SU-DHL-6 (cell line): ENCODE data around the gene HRC.

ENCODE experiments used
- CTCF ChIP-seq: fragments of 200-600 bp; sonication (generic); IDR thresholded peaks from one replicate; pipeline ENCODE4 v1.5.1; 2017; ENCODE audit warnings: antibody characterized with exemption, mild to moderate bottlenecking, low read length, moderate library complexity; ENCODE audit not compliant: insufficient read depth, poor library complexity, severe bottlenecking
- EZH2phosphoT487 ChIP-seq: fragments of 200-600 bp; sonication (generic), shearing (Covaris generic); conservative IDR thresholded peaks from 2 replicates; pipeline ENCODE4 v1.6.1; 2018; ENCODE audit warnings: mild to moderate bottlenecking, antibody characterized with exemption, low read length, moderate library complexity, mixed read lengths

- TF ChIP-seq CTCF (no peak), EZH2phosphoT487 (no peak)
These were observed 41.2 kb downstream of the HRC start, which contains the start of gene LIN7B for GRCh38 chr19:49113762-49114629.
